Retina (tissue), 1 donor: ENCODE measurements around the gene FBXO15.

ENCODE experiments used
- DNase-seq: peaks from one replicate; pipeline ENCODE4 v3.0.0-alpha.2; 2016

Gene FBXO15

GRCh38 chr18:74153377-74153776 lies 5.7 kb upstream of the FBXO15 start:
- DNase-seq: no peak

DNA sequence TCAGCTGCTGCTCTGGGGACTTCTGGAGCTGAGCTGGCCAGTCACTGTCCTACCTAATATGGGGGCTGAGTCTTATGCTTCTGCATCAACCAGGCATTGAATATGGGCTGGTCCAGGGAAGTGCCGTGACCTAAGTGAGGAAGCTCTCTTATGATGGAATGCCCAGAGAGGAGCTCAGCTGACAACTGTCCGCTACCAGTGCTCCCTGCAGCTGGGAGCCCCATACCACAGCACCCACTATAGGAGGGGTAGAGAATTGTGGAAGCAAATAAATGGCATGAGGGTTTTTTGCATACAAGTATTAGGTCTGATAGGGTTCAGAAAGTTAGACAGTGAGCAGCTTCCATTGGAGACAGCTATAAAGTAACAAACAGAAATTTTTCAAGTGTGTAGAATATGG lies 5.2 kb upstream of the FBXO15 start:
- no peak for DNase-seq

DNA sequence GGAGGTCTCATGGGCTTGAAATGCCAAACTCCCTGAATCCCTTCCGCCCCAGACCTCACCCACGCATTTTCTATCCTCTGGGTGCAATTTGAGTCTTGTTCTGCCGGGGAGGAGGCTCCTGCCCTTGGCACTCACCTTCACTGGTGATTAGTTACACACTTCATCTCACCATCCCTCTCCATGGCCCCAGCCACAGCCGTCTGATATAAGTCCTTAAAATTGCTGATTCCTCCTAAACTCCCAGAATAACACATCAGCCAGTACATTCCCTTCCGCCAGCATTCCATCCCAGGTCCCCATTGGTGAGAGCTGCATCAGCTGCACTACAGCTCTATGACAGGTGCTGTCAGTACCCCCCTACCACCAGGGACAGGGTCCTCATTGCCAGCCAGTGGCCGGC lies 4.6 kb upstream of the FBXO15 start:
- DNase-seq: no peak

DNA sequence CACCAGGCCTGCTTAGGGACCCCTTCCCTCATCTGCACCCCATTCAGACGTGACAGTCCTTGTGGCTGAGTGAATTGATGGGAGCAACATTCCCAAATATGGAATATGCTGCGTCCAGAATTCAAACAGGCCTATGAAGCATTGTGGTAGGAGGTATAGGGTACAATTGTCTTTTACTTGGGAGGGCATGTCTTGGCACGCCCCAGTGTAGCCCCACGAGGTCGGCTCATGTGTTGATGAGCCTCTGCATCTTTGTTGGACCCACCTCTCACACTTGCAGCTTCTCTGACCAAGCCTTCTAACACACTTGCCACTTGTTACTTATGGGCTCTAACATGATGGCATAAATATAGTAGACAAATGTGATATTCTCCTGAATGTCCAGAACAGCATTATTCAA lies 2.2 kb upstream of the FBXO15 start:
- no peak for DNase-seq

DNA sequence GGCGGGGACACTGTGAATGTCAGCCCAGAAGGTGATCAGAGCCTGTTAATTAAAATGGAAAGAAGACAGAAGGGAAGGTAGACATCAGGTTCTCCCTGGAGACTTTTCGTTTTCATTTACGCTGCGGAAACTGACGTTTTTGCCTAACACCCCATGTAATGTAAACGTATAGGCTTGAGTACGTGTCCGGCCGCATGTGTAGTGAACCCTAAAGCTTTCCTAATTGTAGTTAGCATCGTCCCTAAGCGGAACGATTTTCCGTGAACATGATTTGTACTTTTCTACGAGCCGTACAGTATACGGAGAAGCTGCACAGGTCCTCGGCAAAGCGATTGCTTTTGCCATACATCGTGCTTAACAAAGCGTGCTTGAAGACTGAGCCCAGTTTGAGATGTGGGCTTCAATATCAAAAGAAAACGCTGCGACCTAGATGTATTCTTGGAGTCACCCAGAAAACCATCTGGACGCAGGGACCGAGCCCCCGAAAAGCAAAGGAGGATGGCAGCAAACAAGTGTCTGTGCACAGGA lies 973 bp upstream of the FBXO15 start:
- DNase-seq: no peak

GRCh38 chr18:74147491-74147778 lies 199 bp downstream of the FBXO15 start:
- no peak for DNase-seq

- no peak for DNase-seq
Measured at GRCh38 chr18:74146756-74147155, 878 bp downstream of the FBXO15 start.

GRCh38 chr18:74142252-74142651 lies 5.4 kb downstream of the FBXO15 start:
- no peak for DNase-seq

- DNase-seq: no peak
Measured at GRCh38 chr18:74141667-74142066, 6.0 kb downstream of the FBXO15 start.

DNA sequence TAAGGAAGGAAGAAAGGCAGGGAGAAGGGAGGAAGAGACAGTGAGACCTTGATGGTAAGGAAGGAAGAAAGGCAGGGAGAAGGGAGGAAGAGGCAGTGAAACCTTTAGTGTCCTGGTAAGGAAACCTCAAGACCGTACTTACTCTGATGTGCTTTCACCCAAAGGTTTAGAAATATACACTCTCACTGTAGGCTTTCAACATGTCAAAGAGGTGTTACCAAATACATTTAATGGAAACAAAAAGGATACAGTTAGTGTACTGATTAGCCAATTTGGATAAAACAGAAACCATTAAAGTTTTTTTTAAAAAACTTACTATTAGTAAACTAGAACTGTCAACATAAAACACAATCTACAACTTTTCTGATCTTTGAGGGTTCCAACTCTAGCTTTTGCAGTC lies 7.1 kb downstream of the FBXO15 start:
- no peak for DNase-seq

DNA sequence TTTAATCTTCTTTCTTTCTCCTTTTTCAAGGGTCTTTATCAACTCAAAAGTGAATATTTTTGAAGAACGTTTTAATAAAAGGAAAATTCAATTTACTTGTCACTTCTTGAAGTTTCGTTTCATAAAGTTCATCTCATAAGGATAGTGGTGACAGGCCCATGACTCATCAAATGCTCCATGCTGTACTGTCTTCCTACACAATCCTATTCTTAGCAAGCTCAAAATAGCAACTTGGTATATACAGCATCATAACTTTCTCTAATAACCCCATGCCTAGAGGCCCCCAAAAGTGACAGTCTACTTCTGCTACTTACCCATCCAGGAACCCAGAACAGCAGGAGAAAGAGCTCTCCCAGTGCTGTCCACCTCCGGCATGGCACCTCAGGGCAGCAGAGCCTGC lies 7.7 kb downstream of the FBXO15 start:
- DNase-seq: no peak

DNA sequence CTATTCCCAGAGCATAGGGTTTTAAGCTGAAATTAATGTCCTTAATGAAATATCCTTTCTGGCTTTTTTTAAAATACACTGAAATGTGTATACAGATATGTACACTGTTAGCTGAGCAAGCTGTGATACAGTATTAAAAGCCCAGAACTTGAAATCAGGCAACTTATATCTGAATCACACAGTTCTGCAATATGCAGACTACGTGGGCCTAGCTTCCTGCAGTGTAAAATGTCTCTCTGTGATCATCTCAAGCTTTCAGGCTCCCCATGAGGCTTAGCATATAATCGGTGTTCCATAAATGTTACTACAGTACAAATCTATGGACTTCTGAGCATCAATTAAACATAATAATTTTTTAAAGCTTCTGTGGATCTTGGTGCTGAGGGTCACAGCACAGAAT lies 8.2 kb downstream of the FBXO15 start:
- DNase-seq: no peak

GRCh38 chr18:74137920-74138538 lies 9.6 kb downstream of the FBXO15 start:
- DNase-seq: no peak

DNA sequence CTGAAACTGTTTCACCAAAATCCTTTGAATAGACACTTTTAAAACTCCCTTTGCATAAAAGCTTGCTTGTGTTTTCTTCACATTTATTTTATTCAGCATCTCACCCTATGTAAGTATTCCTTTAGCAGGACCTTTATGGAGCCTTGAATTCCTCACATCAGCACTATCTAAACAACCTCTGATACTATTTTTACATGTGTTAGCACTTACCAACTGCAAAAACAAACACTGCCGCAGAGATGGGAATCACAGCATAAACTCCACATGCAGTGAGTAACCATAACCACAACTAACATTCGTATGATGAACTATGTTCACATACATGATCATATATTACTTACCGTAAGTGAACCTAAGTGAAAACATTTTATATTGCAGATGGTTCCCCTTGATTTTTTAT lies 15.4 kb downstream of the FBXO15 start:
- no peak for DNase-seq

DNA sequence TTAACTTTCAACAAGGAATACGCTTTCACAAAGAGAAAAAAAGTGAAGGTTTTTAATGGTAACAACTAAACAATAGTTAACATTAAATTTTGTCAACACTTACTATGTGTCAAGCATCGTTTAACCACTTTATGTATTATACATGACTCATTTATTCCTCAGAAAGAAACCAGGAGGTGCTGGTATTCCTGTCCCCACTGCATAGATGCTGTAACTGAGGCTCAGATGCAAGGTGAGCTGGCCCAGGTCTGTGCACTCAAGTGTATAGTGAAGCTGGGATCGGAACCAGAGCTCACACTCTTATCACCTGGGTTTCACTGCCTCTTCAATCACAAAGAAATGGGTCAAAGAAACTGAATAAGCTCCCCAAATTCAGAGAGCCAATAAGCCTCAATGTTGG lies 16.5 kb downstream of the FBXO15 start:
- no peak for DNase-seq

GRCh38 chr18:74128159-74128558 lies 19.5 kb downstream of the FBXO15 start:
- no peak for DNase-seq

GRCh38 chr18:74126684-74127655 lies 20.7 kb downstream of the FBXO15 start:
- DNase-seq: no peak

- DNase-seq: no peak
Measured at GRCh38 chr18:74124642-74125041, 23.0 kb downstream of the FBXO15 start.

GRCh38 chr18:74123200-74123599 lies 24.4 kb downstream of the FBXO15 start:
- DNase-seq: no peak

- DNase-seq: peak; percentile 24
Measured at GRCh38 chr18:74116633-74117554, 30.7 kb downstream of the FBXO15 start.

DNA sequence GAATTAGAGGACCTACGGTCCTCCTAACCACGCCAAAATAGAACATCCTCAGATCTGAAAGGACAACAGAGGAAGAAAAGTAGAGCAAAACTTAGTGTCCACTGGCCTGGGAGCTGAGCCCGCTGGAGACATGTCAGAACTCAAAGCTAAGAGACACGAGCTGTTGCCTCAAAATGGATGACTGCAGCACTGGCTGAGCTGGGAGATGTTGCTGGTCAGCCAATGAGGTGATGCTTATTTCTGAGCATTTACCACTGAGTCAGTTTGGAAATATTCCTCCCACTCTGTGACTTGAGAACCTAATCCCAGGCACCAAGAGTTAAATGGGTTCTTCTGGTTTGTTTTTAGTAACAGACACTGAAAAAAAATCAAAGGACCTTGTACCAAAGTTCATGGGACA lies 32.6 kb downstream of the FBXO15 start:
- DNase-seq: no peak

GRCh38 chr18:74114116-74114515 lies 33.5 kb downstream of the FBXO15 start:
- peak; percentile 34 for DNase-seq

DNA sequence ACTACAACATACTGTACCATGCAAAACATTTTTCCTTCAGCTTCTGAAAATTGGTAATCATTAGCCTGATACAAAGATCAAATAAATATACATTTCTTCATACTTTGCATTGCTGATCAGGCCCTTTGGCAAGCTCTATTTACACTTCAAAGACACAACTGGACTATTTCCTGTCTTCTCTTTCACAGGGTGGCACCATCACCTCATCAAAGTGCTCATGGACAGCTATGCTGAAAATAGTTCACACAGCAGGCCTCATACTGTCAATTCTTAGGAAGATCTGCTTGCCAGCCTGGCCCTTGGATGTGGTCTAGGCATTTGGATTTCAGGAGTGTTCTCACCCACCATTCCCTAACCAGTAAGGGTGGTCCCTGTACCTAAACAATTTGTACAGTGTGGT lies 33.9 kb downstream of the FBXO15 start:
- no peak for DNase-seq
